ENCODE data around the gene EPHB2.
A peak's percentile ranks its signal among the peaks of the same experiment; 100 is the strongest.

Gene EPHB2

DNA sequence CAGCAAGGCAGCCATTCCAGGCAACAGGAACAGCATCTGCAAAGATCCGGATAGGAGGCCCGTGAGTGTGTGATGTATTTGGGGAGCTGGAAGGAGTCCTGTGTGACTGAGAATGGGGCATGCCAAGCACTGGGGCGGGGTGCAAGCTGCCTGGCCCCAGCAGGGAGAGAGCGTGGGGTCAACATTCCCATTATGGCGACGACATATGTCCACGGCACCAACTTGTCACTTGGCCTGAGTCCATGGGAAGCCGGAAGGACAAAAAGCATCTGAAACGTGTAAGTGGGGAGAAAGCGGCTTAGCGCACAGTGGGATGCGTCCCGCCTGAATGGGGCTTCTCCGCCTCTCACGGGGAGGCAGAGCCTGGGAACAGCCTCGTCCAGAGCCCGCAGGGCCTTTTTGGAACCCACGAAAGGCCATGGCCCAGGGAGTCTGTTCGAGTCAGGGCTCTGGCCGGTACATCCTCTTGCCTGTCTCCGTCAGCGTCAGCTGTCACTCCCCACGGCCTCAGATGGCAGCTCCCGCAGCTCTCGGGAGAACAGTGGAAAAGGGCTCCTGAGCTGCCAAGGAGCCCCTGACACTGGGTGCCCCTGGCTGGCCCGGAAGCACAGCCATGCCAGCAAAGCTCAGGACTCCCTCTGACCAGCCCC is 12.4 kb downstream of the EPHB2 start:
- peak; percentile 41 for DNase-seq (ENCODE audit: low spot score)

DNA sequence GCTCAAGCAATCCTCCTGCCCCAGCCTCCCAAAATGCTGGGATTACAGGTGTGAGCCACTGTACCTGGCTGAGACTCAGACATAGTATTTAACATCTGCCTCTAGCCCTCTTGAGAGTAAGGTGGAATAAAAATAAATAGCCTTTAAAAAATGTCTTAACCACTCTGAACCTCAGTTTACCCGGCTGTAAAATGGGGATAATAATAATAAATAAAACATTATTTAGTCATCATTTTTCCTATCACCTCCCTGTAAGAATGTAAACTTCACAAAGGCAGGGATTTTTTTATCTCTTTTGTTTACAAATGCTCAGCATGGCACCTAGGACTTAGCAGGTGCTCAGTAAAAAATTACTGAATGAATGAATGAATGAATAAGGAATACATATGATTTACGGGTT is 17.2 kb downstream of the EPHB2 start:
- no peak for DNase-seq (ENCODE audit: low spot score)

DNA sequence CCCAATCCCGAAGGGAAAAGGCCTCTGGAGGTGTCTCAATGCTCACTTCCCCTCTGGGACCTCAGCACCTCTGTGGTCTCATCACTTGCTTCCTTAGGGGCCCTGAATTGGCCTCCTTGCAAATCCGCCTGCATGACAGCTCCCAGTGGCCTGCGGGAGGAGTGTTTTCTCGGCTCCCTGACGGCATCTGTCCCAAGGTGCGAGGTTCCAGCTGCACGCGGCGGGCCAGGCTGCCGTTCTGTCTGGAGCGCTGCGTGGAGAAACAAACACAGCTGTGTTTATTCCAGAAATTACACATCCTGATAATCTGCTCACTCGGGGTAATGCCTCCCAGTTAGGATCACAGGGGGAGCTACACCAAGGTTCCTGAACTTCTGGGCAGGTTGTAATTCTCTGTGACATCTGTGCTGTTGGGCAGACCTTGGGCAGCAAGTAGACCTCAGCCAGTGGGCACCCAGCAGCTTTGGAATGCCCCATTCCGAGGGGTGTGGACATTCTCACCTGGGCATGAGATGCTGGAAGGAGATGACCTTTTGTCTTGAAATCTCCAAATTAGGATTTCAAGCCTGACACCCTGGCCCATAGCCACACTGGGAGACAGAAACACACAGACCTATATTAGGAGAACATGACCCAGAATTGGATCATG is 18.2 kb downstream of the EPHB2 start:
- DNase-seq (ENCODE audit: low spot score), result no peak

GRCh38 chr1:22729400-22729773 is 18.7 kb downstream of the EPHB2 start:
- DNase-seq (ENCODE audit: low spot score), result no peak

DNA sequence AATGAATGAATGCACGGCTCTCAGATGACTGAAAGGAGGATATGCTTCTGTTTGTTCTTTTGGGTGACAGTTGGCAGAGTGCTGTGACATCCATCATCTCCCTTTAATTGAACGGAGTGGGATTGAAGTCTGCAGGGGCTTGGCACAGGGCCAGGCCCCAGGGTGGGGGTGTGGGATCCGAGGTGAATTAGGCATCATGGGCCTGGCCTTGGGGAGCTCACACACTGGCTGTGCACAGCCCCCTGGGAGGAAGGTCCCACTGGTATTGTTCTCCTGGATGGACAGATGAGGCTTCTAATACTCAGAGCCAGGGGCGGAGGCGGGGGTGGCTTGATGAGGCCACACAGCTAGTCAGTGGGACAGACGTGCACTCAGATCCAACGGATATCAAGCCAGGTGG is 19.3 kb downstream of the EPHB2 start:
- no peak for DNase-seq (ENCODE audit: low spot score)

DNA sequence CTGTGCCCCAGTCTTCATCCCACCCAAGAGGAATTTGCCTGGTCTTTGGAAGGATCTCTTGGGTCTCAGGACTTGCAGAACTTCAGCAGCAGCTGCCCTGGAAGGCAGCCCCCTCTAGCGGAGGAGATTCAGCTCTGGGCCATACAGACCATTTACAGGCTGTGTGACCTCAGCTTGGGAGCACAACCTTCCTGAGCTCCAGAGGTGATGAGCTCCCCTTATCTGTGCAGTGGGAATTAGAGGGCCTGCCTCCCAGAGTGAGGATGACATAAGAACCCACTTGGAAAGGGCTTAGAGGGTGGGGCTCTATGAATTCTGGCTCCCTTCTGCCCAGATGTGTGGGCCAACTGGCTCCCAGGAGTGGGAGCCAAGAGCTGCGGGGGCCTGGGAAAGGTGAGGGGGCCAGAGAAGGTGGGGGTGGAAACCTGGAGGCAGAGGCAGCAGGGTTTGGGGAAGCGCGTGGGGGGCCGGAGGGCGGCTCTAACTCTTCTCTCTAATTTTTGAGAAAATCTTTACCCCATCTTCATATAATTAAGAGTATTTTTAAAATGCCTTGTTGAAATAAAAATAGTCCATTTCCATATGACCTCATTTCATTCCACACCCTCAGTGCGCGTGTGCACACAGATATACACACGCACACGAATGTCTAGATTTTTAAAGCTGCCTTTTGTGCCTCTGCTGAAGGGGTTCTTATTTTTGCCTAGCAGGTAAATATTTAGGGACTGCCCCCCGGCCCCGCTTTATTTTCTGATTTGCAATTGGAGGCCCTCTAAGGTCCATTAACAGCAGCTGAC is 21.5 kb downstream of the EPHB2 start:
- no peak for DNase-seq (ENCODE audit: low spot score)

DNA sequence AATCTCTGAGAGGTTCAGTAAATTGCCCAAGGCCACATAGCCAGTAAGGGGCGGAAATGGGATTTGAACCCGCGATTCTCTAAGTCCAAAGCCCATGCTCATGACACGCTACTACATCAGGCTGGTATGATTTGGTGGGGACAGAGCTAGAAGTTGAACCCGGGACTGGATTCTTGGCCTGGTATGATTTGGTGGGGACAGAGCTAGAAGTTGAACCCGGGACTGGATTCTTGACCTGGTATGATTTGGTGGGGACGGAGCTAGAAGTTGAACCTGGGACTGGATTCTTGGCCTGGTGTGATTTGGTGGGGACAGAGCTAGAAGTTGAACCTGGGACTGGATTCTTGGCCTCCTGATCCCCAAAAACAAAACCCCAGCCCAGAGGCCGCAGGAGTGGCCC is 23.0 kb downstream of the EPHB2 start:
- no peak for DNase-seq (ENCODE audit: low spot score)

- DNase-seq (ENCODE audit: low spot score), result no peak
These were observed 26.0 kb downstream of the EPHB2 start for GRCh38 chr1:22736501-22737080.

DNA sequence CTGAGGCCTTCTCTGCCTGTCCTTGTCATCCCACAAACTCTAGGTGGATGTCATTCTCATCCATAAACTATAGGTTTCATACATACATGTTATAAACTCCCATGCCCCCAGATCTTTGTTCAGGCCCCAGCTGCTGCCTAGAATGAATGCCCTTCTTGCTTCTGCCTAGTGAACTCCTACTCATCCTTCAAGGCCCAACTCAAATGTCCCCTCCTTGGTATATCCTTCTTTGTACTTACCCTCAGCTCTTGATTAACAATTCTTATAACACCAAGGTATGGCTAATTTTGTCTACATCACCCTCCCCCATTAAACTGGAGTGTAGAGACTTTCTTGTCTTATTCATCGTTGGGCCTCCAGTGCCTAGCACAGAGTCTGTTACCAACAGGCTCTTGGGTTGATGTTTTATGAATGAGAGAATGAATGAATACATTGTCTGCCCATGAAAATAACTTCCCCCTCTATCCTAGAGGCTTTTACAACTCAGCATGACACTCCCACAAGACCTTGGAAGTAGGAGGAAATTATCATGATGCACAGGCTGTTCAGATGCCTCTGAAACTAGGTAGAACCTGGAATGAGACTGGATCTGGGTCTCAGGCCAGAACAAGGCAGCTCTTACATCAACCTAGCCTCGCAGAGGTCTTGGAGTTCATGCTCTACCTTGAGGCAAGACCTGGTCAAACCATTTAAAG is 26.9 kb downstream of the EPHB2 start:
- no peak for DNase-seq (ENCODE audit: low spot score)

GRCh38 chr1:22738069-22738435 is 27.4 kb downstream of the EPHB2 start:
- DNase-seq (ENCODE audit: low spot score), result no peak

- no peak for DNase-seq (ENCODE audit: low spot score)
These were observed 27.9 kb downstream of the EPHB2 start for GRCh38 chr1:22738522-22738921.

DNA sequence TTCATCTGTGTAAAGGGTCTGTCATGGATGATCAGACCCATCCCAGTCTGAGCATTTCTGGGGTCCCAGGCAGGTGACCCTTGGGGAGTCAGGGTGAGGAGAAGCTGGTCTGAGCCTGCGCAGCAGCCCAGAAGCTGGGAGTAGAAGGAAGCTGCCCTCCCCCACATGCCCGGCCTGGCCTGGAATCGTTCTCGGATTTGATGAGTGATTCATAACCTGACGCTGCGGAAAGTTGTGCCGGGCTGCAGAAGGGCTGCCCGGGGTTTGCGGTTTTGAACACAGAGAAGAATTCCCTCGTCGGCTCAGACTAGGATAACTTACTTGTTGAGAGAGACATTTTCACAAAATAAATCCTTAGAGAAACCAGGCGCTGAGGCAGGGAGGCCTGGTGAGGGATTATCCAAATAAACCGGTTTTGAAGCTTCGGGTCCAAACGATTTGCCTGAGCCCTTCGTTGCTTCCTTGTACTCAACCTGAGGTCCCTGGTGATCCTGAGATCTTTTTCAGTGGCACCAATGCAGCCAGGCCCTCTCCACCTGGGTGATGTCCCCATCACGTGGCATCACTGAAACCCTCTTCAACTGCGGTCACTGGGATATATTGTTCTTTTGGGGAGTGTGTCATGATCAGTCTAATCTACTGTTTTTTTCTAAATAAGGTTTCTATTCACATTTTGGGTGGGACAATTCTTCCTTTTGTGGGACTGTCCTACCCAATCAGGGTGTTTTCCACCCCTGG is 29.2 kb downstream of the EPHB2 start:
- DNase-seq (ENCODE audit: low spot score), result no peak

GRCh38 chr1:22741118-22741517 is 30.5 kb downstream of the EPHB2 start:
- no peak for DNase-seq (ENCODE audit: low spot score)

GRCh38 chr1:22745669-22746585 is 35.3 kb downstream of the EPHB2 start:
- DNase-seq (ENCODE audit: low spot score), result no peak

- no peak for DNase-seq (ENCODE audit: low spot score)
These were observed 36.5 kb downstream of the EPHB2 start for GRCh38 chr1:22747021-22747734.

GRCh38 chr1:22747735-22748073 is 37.1 kb downstream of the EPHB2 start:
- DNase-seq (ENCODE audit: low spot score), result no peak

- no peak for DNase-seq (ENCODE audit: low spot score)
These were observed 38.9 kb downstream of the EPHB2 start for GRCh38 chr1:22749503-22749902.

GRCh38 chr1:22749919-22750684 is 39.5 kb downstream of the EPHB2 start:
- peak; percentile 42 for DNase-seq (ENCODE audit: low spot score)

GRCh38 chr1:22750685-22751051 is 40.0 kb downstream of the EPHB2 start:
- DNase-seq (ENCODE audit: low spot score), result no peak
